ENCODE measurements around the gene GGT5.
A peak's percentile ranks its signal among the peaks of the same experiment; 100 is the strongest.
"Not testable (repeated sequence)": the region's sequence is repeated elsewhere in the genome, so short reads cannot be mapped to it uniquely, and the experiment has no call there.

GGT5 gene

DNA sequence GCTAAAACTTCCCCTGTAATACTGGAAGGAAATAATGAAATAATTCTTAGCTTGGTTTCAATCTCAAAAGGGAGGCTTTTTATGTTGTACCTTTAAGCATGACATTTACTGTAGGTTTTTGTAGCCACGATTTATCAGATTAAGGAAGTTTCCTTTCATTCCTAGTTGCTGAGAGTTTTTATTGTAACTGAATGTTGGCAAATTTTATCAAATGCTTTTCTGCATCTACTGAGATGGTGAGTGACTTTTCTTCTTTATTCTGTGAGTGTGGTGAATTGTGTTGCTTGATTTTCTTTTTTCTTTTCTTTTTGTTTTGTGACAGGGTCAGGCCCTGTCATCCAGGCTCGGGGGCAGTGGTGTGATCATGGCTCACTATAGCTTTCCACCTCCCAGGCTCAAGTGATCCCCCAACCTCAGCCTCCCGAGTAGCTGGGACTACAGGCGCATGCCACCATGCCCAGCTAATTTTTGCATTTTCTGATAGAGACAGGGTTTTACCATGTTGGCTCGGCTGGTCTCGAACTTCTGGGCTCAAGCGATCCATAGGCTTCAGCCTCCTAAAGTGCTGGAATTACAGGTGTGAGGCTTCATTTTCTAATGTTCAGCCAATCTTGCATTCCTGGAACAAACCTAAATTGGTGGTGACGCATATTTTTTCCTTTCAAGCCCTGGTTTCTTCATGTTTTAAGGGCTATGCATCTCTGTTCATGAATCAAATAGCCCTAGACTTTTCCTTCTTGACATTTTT is 37.4 kb downstream of the GGT5 start:
- no peak for TF ChIP-seq CTCF (IDR thresholded peaks at IDR 0.05; ENCODE audit: control insufficient read depth, insufficient read depth, low read depth, low read length, missing control alignments)
- no peak for DNase-seq (ENCODE audit: low read depth)
- no peak overlapping the region for H3K4me3 ChIP-seq (ENCODE audit: control insufficient read depth, low read depth, low read length)

DNA sequence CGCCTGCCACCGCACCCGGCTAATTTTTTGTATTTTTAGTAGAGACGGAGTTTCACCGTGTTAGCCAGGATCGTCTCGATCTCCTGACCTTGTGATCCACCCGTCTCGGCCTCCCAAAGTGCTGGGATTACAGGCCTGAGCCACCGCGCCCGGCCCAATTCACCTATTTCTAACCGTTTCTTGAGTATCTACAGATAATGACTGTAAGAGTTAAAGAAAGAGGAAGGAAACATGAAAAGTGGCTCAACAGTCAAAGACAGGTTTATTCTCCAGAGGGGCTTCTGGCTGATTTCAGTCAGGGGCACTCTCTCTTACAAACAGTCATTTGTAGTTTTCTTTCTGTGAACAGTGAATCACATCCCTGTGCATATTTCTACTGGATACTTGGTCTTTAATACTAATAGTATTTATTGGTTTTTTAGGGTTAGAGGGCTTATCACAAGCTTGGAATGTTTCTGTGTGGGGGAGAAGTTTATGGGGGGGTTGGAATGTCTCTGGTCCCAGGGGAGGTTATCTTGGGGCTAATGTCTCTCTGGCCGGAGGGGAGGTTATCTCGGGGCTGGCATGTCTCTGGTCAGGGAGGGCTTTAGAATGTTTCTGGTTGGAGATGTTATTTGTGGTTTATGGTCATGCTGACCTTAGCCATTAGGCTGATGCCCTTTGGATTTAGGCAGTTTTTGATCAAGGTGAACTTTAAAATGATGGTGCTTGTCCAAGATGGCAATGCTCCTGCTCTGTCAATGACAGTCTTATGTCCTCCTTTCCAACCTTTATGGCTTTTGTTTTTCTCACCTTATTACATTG is 38.2 kb downstream of the GGT5 start:
- H3K4me3 ChIP-seq (ENCODE audit: control insufficient read depth, low read depth, low read length); DNase-seq (ENCODE audit: low read depth): not testable (repeated sequence)

GRCh38 chr22:24205438-24206195 is 39.3 kb downstream of the GGT5 start:
- no peak for TF ChIP-seq CTCF (IDR thresholded peaks at IDR 0.05; ENCODE audit: control insufficient read depth, insufficient read depth, low read depth, low read length, missing control alignments)
- no peak overlapping the region for H3K4me3 ChIP-seq (ENCODE audit: control insufficient read depth, low read depth, low read length)
- no peak for DNase-seq (ENCODE audit: low read depth)

DNA sequence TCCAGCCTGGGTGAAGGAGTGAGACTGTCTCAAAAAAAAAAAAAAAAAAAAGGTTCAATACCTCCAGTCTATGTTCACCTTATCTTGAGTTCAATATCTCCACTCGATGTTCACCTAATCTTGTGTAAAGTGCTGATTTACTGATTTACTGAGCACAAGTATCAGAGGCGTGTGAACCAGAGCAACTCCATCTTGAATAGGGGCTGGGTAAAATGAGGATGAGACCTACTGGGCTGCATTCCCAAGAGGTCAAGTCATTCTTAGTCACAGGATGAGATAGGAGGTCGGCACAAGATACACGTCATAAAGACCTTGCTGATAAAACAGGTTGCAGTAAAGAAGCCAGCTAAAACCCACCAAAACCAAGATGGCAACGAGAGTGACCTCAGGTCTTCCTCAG is 41.0 kb downstream of the GGT5 start:
- DNase-seq (ENCODE audit: low read depth), result not testable (repeated sequence)

DNA sequence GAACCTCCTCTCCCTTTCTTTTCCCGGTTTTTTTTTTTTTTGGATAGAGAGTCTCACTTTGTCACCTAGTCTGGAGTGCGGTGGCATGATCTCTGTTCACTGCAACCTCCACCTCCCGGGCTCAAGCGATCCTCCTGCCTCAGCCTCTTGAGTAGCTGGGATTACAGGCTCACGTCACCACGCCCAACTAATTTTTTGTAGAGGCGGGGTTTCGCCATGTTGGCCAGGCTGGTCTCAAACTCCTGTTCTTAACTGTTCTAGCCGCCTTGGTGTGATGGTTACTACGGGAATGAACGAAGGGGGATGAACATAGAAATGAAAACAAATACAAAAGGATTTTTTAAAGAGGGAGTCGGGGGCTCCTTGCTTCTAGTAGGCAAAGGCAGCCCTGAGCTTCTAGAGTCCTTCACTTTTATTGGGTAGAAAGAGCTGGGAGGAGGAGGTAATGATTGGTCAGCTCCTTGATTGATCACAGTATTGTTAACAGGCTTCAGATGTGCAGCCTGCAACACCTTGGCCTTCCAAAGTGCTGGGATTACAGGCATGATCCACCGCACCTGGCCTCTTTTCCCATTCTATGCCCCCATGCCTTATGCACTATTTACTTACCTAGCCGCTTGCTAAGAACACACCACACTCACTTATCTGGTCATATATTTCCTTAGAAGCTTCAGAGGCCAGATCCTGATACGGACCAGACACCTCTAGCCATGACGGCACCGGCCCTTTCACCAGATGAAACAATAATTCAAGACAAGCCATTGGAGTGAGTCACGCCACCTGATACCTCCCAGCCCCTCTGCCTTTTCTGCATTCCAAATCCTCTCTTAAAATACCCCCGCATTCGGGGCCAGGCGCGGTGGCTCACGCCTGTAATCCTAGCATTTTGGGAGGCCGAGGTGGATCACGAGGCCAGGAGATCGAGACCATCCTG is 42.9 kb downstream of the GGT5 start:
- no peak for TF ChIP-seq CTCF (IDR thresholded peaks at IDR 0.05; ENCODE audit: control insufficient read depth, insufficient read depth, low read depth, low read length, missing control alignments)
- DNase-seq (ENCODE audit: low read depth), result no peak
- no peak overlapping the region for H3K4me3 ChIP-seq (ENCODE audit: control insufficient read depth, low read depth, low read length)

More for the DNA sequence above, 41.0 kb downstream of the GGT5 start:
- H3K4me3 ChIP-seq (ENCODE audit: control insufficient read depth, low read depth, low read length), result not testable (repeated sequence)

- no peak for TF ChIP-seq CTCF (IDR thresholded peaks at IDR 0.05; ENCODE audit: control insufficient read depth, insufficient read depth, low read depth, low read length, missing control alignments)
- no peak overlapping the region for H3K4me3 ChIP-seq (ENCODE audit: control insufficient read depth, low read depth, low read length)
- peak; percentile 17 for DNase-seq (ENCODE audit: low read depth)
These were observed 44.2 kb downstream of the GGT5 start for GRCh38 chr22:24200619-24201212.

DNA sequence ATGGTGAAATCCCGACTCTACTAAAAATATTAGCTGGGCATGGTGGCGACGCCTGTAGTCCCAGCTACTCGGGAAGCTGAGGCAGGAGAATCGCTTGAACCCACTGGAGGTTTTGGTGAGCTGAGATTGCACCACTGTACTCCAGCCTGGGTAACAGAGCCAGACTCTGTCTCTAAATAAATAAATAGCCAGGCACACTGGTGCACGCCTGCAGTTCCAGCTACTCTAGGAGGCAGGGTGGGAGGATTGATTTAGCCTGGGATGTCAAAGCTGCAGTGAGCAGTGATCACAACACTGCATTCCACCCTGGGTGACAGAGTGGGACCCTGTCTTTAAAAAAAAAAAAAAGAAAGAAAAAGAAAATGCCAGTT is 46.2 kb downstream of the GGT5 start:
- no peak for DNase-seq (ENCODE audit: low read depth)

More for the DNA sequence above, 46.2 kb downstream of the GGT5 start:
- no peak for TF ChIP-seq CTCF (IDR thresholded peaks at IDR 0.05; ENCODE audit: control insufficient read depth, insufficient read depth, low read depth, low read length, missing control alignments)
- no peak overlapping the region for H3K4me3 ChIP-seq (ENCODE audit: control insufficient read depth, low read depth, low read length)

All from AG09309 (cell line).